Urothelium cell line (cell line): ENCODE results near the gene ZNF777.
"Not testable (repeated sequence)": the region's sequence is repeated elsewhere in the genome, so short reads cannot be mapped to it uniquely, and the experiment has no call there.

Source experiments
- DNase-seq: peaks from one replicate; pipeline ENCODE4 v3.0.0; 2011; ENCODE audit warnings: low spot score, mixed read lengths
- FAIRE-seq: peaks from 2 replicates; lab custom pipeline; 2011; peaks lifted over from hg19 to GRCh38; lab: Jason Lieb, UNC

ZNF777 gene

DNA sequence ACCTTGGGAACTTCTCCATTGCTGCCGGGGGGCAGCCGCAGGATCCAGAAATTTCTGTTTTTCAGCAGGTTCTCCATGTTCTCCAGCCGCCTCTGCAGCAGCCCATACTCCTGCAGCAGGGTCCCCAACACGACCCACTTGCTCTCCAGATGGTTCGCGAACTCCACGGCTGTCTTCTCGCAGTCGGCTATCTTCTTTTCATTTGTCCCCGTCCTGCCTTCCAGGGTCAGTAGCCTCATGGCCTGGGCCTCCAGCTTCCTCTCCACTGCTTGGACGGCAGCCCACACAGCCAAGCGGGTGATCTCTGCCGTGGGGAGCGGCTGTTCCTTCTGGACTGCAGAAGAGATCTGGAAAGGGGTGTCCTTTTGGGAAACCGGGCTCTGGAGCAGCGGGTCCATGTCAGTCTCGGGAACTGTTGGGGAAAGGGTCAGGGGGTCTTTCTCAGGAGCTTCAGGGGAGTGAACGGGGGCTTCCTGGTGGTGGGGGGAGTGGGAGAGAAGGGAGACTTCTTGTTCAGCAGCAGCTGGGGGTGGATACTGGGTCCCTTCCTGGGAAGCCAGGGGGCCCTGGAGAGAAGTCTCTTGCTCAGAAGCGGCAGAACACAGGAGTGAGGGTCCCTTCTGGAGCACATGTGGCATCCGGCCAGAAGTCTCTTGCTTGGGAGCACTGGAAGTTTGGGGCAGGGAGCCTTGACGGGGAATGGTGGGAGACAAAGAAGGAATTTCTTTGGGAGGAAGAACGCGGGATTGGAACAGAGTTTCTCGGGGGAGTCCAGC lies 5.5 kb downstream of the ZNF777 start:
- DNase-seq (no peak), FAIRE-seq (no peak)

DNA sequence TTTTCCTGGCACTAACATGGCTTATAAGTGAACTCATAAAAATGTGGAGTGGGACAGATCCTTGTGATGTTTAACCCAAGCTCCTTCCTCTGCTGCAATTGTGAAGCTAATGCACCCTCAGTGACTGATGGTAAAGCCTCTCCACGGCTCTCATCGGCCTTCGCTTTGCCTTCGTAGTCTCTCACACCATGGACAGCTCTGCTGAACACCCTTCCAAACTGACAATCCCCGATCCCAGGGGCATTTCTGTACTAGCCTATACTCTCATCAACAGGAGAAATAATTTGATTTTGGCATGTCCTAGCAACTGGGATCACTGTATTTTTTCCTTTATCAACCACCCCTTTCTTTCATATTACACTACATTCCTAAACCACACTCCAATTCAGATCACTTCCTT lies 6.1 kb downstream of the ZNF777 start:
- no peak for FAIRE-seq
- no peak for DNase-seq

DNA sequence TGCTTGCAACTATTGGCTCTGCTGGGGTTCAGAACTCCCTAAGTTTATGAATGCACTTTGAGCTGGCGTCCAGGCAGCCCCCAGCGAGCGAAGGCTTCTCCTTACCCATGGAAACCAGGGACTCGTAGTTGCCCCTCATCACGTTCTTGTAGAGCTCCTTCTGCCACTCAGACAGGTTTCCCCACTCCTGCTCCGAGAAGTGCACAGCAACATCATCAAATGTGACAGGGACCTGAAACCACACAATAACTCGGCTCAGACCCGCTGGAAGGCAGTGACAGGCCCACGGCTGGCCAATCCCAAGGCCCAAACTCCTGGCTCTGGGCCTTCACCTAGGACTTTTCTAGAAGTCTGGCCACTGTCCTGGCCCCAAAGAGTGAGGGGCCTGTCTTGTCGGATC lies 6.9 kb downstream of the ZNF777 start:
- FAIRE-seq: no peak
- DNase-seq: no peak

DNA sequence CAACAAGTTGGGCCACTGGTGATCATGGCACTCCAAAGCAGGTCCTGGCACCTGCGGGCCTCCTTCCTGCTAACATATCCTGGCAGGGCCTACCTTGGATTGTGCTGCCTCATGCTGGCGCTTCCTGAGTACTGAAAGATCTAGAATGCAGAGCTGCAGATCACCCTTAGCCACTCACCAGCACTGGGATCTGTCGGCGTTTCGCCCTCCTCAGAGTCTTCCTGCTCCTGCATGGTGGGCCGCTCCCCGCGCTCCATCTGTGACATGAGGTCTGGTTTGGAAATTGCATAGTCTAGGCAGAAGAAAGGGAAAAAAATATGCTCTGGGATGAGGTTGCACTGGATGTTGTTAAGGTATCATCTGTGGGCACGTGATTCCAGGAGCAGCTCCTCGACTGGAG lies 10.0 kb downstream of the ZNF777 start:
- DNase-seq (no peak), FAIRE-seq (no peak)

DNA sequence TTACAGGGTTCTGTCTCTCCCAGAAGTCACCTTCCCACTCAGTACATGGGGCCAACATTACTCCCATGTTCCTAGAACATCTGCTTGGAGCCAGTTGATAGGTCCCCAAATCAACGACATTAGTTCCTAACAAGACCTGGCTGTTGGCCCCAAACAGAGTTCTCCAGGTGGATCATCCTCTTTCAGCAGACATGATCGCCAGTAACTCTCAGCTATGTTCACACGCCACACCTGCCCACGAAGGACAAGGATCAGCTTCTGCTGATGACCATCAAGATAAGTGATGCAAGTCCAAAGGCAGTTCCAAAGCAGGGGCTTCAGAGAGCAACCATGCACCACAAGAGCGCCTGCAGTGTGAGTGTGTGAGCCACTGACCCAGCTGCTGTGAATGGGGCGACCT lies 11.0 kb downstream of the ZNF777 start:
- FAIRE-seq (no peak), DNase-seq (no peak)

DNA sequence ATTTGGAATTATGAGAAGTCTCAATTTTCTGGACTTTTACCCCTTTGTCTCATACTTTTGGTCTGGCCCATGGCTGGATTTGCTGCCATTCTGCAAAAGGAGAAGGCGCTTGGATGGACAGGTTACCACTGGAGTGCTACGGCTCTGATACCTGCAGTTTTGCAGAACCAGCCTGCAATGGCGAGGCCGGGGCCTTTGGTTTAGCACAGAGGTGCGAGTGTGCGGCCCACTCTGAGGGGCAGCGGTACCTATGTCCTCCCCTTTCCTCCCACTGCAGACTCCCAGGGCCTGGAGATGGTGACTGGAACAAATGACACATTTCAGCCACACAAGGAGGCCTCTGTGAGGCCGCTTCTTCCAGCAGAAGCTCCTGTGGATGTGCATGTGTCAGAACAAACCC lies 11.9 kb downstream of the ZNF777 start:
- no peak for FAIRE-seq
- DNase-seq: no peak

DNA sequence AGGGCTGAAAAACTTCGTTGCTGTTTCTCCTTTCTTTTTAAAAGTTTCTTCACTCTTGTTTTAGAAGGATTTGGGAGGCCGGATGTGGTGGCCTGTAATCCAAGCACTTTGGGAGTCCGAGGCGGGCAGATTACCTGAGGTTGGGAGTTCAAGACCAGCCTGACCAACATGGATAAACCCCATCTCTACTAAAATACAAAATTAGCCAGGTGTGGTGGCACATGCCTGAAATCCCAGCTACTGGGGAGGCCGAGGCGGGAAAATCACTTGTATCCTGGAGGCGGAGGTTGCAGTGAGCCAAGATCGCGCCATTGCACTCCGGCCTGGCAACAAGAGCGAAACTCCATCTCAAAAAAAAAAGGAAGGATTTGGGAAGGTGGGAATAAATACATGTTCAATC lies 14.8 kb downstream of the ZNF777 start:
- not testable (repeated sequence) for FAIRE-seq, DNase-seq

DNA sequence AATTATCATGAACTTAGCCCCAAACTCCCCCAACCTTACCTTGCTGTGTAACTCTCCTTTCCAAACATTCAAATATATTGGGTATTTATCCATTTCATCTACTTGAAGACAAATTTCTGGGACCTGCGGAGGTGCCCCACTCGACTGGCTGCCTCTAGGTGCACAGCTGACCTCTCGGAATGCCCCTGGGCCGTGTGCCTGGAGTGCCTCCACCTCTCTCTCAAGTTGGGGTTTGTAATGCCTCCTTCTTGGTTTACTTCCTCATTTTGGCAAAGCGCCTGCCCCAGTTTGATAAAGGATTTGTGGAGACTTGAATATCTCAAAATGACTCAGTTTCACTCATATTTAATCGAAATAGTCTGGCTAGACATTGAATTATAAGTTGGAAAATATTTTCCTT lies 16.6 kb downstream of the ZNF777 start:
- FAIRE-seq (no peak), DNase-seq (no peak)

DNA sequence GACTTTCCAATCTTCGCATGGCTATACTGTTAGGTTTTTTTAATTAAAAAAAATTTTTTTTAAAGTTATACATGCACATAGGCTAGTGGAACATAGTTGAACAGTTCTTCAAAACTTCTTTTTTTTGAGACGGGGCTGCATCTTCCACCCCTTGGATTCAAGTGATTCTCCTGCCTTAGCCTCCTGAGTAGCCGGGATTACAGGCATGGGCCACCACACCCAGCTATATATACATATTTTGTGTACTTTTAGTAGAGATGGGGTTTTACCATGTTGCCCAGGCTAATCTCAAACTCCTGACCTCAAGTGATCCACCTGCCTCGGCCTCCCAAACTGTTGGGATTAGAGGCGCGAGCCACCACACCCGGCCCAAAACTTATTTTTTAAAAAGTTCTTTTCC lies 17.3 kb downstream of the ZNF777 start:
- FAIRE-seq (no peak), DNase-seq (no peak)

DNA sequence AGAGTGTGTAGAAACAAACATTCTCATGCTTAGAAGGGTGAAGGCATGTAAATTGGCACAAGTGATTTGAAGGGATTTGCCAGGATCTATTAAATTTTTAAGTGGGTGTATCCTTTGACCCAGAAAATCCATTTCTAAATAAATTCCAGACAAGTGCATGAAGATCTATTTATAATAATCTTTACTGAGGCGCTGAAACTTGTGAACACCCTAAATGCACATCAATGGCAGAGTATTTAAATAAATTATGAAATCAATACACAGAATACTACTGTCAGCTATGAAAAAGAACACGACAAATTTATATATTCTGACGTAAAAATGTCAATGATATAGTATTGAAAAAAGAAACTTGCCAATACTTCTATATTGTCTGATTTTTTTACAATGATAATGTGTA lies 17.9 kb downstream of the ZNF777 start:
- FAIRE-seq (no peak), DNase-seq (no peak)

DNA sequence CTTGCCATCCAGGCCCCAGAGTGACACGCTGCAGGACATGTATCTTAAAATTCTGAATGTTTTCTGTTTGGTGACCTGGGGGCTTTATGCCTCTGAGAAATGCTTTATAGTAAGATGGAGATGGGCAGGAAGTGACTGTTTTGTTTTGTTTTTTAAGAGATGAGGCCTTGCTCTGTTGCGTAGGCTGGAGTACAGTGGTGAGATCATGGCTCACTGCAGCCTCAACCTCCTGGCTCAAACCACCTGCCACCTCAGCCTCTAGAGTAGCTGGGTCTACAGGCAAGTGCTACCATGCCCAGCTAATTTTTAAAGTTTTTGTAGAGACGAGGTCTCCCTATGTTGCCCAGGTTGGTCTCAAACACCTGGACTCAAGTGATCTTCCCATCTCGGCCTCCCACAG lies 20.6 kb downstream of the ZNF777 start:
- DNase-seq (no peak), FAIRE-seq (no peak)

DNA sequence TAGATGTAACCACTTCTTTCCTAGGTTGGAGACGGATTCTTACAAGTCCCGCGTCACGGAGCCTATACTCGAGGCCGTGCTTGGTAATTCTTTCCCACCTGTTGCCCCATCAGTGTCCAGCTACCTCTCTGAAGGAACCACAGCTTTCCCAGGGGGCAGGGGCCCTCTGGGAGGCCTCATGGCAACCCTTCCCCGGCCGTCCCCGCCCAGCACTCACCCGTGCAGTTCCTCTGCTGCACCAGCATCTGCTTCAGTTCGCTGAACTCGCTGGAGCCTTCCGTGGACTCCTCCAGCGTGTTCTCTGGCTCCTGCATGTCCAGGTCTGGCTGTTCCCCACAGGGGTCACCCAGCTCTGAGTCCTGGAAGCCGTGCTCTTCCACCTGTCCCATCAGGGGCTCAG lies 24.5 kb downstream of the ZNF777 start:
- no peak for FAIRE-seq
- no peak for DNase-seq

DNA sequence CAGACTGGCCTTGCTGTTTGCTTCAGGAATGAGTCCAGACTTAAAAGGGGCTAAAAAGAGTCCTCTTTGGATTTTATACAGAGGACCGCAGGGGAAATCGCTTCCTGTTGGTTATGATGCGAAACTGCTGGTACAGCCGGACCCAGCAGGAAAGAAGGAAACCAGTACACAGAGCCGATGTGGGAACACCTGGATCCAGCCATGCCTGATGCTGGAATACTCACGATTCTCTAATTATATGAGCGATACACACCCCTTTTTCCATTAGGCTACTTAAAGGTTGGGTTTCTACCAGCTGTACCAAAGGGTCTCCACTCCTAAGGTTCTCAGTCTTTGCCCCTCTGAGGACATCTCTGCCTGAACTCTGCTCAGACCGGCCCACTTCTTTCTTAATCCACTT lies 27.7 kb downstream of the ZNF777 start:
- FAIRE-seq: no peak
- no peak for DNase-seq

DNA sequence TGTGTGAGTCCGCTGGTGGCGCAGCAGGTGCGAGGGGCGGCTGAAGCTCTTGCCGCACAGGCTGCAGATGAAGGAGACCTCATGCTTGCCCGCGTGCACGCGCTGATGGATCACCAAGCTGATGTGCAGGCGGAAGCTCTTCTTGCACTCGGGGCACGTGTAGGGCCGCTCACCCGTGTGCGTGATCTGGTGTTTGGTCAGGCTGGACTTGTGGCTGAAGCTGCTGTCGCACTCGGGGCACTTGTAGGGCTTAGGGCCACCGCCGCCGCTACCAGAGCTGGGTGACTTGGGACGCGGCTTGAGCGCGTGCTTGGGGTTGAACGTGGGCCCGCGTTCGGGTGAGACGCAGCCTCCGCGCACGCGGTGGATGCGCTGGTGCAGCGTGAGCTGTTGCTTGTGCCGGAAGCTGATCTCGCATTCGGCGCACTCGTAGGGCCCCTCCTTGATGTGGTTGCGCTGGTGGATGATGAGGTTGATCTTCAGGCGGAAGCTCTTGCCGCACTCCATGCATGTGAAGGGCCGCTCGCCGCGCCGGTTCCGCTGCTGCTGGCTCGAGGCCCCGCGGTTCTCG lies 28.7 kb downstream of the ZNF777 start:
- DNase-seq (no peak), FAIRE-seq (no peak)

DNA sequence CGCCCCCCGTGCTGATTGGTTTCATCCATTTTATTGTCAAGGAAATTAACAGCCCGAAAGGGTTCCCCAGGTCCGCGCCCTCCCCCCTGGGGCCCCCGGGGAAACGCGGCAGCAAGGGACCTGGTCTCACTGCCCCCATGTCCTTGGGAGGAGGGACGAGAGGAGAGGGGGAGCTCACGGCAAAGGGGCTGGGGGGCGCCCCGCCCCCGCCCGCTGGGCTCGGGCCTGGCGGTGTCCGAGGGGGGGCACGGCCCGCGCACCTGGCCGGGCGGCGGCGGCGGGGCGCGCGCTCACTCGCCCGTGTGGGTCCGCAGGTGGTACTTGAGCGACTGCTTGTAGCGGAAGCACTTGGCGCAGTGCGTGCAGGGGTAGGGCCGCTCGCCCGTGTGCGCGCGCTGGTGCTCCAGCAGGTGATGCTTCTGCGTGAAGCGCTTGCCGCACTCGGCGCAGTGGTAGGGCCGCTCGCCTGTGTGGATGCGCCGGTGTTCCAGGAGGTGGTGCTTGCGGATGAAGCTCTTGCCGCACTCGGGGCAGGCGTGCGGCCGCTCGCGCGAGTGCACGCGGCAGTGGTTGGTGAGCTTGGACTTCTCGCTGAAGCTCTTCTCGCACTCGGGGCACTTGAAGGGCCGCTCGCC lies 29.3 kb downstream of the ZNF777 start:
- no peak for DNase-seq
- FAIRE-seq: no peak

DNA sequence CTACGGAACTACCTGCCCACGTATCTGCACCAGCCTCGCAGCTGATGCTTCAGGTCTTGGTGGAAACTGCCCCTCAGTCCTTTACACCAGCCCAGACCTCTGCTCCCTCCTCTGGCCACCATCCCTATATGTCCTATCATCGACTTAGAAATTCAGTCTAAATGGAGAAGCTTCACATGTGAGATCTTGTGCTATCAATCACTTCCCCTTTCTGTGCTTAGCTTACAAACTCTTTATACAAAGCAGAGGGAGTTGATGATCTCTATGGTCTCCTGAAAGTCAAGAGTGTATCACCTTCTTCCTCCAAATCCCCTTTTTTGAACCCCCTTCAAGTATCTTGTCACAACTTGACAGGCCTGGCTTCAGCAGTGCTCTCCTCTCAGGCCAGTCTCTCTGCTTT lies 30.7 kb downstream of the ZNF777 start:
- DNase-seq (no peak), FAIRE-seq (no peak)

DNA sequence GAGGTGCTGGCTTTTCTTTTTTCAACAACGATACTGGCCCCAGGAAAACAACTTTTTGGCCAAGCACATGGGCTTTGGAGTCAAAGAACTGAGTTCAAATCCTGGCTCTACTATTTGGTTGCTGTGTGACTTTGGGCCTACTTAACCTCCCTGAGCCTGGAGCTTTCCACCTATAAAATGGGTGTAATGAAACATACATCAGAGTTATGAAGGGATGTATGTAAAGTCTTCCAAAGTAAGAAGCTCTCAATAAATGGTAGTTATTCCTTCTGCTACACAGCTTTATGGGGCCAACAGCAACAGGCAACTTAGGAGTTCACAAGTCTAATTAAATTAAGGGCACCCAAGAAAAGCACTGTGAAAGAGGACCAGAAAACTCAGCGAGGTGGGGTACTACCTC lies 33.0 kb downstream of the ZNF777 start:
- no peak for DNase-seq
- no peak for FAIRE-seq

DNA sequence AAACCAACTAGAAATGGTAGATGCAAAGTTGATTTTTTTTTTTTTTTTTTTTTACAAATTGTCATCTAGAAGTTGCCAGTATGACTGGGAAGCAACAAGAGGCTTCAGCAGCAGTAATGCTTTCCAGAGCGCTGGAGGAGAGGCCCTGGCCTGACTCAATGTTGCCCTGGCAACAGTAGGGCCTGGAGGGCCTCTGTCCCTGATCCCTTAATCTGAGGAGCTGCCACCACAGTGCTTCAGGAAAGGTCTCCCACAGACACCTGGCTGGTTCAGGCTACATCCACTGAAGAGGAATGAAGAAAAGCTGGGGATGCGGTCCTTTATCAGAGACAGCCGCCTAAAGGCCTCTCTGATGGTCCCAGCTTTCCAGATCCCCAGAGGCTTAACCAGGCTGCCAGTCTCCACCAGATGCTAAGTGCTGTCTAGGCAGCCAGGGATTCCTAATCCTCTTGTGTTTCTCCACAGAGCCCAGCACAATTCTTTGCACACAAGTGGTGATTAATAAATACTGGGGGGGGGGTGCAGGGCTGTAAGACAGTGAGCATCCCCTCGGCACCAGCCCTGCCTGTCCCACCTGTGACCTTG lies 33.7 kb downstream of the ZNF777 start:
- FAIRE-seq: no peak
- DNase-seq: no peak

DNA sequence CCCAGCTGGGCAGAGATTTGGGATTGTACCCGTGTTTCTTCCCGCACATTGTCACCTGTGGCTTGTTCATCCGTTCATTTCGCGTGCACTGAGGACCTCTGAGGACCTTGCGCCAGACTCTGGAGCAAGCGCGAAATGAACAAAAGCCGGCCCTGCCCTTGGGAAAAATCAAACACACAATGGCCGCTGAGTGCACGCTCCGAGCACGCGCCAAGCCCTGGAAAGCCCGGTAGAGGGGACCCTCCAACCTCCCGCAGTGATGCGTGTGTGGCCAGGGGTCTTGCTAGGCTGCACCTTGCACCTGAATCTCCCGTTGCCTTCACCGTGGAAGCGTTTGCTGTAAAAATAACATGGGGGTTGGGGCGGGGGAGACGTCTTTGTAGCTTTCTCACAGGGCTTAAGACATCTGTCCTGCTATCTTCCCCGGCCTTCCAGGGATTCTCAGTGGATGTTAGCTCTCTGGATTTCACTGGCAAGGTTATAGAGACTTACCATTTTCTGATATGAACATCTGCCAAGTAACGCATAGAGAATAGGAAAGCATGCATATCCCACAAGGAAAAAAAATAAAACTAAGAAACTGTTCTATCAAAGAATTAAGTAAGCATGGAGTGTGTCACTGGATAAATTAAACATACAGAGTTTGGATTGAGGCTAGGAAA lies 37.3 kb downstream of the ZNF777 start:
- DNase-seq: no peak
- no peak for FAIRE-seq

DNA sequence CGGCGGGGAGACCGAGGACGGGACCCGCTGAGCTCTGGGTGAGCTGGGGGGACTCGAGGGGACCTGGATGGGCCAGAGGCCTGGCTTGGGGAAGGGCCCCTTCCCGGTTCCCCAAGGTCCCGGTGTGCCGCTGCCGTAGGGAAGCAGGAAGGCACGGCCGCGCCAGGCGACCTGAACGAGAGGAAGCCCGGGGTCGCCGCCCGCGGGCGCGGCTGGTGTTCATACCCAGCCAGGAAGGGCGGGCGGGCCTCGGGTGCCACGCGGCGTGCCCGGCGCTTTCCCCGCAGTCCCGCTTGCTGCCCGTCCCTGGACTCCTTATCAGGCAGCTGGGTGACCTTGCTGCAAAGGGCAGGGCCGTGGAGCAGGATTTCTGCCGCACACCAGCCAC lies 38.0 kb downstream of the ZNF777 start:
- FAIRE-seq (no peak), DNase-seq (no peak)

DNA sequence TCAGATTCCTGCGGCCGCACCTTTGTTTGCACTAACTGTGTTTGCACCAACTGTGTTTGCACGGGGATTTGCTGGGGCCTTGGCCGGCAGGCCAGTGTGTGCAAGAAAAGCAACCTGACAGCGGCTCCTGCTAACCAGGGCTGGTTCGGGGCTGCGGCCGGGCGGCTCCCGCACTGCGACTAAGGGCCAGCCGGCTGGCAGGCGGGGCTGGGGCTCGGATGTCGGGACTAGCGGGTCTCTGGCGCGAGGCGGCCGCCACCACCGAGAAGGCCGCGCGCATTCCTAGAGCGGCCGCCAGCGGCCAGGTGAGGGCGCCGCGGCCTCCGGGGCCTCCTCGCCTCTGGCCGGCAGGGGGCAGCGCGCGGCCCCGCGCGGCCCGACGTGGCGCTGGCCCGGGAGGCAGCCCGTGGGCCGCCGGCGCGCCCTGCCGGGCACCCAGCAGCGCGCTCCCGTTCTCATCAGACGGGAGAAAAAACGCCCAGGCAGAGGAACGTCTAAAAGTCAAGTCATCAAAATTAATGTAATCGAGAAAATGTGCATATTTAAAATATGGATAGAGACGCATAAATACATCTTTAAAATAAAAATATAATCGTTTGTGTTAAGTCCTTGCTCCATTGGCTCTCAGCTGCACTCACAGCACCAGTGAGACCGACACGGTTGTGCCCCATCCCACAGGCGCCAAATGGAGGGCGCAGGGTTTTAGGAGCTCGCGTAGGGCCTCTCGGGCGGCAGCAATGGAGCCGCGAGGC lies 38.5 kb downstream of the ZNF777 start:
- DNase-seq (no peak), FAIRE-seq (no peak)
